Islet precursor cell (in vitro differentiated cells): ENCODE data around the gene LMF1.
A peak's percentile ranks its signal among the peaks of the same experiment; 100 is the strongest.
"Not testable (repeated sequence)": the region's sequence is repeated elsewhere in the genome, so short reads cannot be mapped to it uniquely, and the experiment has no call there.

Experiments
- DNase-seq: peaks from one replicate; pipeline ENCODE4 v3.0.0-alpha.2; 2018

The LMF1 gene

DNA sequence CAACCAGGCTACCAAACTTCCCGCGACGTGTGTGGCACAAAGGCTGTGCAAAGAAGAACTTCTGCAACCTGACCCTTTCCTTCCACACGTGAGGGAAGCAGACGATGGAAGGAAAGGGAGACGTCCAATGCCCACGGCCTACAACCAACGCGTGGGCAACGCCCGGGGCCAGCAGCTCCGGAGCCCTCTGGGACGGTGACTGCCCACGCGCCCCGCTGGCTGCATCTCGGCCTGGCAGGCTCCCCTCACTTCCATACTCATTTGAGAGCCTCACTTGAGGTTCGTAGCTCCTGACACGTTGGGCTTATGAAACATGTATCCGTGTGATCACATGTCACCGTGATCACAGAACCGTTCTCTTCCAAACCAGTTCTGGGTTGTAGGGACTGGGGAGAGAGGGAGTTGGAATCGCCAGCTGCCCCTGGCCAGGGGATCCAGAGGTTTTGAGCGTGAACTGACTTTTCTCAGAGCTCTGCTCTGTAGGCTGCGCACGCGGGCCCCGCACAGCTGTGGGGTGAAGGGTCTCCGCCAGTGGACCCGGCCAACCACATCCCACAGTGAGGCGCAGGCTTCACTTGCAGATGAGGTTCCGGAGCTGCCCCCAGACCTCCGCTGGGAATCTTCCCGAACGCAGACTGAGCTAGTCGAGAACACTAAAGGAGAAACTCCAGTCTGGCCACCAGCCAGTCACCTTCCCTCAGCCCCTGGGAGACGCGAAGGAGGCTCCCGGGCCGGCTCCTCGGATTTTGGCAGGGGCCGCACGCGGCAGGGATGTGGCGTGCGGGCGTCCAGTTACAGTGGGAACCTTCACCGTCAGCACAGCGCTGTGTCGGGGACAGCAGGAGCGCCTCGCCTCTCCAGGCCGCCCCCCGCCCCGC lies 1.0 kb downstream of the LMF1 start:
- no peak for DNase-seq

DNA sequence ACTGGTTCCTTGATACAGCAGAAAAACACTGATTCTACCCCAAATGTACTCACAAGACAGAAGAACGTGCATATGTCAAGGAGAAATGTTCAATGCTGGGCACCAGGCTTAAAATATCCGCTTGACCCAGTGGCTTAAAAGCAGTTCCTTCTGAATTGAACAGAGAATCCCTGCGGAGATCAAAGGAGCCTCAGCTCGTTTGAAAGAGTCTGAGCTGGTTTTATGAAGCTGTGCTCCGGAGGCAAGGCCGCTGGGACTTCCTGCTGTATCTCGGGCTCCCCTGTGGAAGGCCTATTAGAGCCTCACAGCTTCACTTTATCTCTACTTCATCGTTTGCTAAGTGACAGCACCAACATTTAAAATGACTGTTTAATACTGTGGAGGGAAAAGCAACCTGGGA lies 2.2 kb downstream of the LMF1 start:
- DNase-seq: no peak

DNA sequence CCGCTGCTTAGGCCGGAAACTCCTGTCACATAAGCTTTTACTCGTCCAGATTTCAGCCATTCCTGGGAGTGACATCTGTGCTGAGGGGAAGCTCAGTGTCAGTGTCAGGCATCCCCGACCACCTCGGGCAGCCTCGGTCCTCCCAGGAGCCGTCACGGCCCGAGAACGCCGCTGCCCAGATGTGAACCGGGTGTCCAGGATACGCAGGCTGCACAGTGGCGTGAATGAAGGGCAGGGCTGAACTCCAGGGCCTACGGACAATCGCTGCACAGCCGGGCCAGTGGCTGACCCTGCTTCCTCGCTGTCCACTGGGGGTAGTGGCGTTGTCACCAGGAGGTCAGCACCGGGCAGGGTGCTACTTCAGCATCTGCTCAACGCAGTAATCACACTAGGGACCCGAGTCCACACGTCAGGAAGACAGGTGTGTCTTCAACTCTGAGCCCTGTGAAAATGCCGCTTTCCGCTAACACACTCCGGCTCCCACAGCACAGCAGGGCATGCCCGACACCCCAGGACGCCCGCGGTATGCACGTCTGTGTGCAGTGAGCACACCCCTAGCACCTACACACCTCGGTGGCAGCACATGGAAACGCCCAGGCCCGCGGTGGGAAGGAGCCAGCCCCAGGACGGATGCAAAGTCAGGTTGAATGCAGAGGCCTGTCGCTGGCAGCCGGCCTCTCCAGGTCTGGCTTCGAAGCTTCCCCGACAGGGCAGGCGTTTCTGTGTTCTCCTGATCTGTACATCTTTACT lies 3.1 kb downstream of the LMF1 start:
- DNase-seq: no peak

DNA sequence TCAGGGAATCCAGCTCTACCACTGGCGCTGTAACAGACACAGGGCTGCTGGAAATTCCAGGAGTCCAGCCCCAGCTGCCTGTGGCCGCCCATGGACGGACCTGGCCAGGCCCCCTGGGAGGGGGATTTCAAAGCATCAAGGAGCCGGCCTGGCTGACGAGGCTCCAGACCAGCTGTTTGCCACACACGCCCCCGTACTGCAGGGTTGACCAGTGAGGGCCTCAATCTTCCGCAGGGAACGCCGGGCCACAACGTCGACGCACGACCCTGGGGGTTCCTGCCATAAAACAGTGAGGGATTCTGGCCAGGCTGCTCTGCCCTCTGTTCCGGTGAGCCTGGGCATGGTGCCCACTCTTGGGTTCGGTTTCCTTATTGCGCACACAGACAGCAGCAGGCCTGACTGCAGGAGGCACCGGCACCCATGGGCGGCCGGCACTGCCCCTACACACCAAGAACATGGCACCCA lies 3.7 kb downstream of the LMF1 start:
- no peak for DNase-seq

DNA sequence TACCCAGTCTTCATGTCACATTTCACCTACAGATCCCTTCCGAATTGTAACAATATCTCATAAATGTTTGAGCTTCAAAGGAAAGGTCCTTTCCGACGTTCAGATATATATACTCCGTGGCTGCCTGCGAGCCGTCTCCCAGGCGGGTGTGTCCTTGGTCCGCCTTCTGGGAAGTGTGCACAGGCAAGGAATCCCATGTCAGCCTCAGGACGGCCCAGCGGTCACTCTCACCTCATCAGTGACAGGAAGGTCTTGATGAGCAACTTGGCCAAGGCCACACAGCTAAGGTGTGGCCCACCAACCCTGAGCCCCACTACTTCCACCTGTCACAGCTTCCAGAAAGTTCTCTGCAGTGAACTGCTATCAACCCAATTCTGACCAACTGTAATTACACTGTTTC lies 4.3 kb downstream of the LMF1 start:
- DNase-seq: no peak

DNA sequence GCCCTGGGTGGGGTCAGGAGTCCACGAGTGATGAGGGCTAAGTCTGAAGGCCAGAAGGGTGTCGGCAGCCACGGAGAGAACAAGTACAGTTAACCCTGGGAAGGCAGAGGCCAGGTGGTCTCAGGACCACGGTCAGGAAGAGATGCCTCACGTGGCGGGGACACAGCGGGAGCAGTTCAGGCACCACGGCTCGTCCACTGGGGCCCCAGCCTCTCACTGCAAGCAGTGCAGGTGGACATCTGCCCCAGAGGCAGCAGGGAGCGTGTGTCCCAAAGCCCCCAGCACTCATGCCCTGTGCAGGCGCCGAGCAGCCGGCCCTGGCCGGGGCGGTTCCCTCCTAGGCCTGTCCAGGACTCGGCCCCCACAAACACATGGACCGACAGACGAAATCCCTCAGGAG lies 4.7 kb downstream of the LMF1 start:
- DNase-seq: no peak

DNA sequence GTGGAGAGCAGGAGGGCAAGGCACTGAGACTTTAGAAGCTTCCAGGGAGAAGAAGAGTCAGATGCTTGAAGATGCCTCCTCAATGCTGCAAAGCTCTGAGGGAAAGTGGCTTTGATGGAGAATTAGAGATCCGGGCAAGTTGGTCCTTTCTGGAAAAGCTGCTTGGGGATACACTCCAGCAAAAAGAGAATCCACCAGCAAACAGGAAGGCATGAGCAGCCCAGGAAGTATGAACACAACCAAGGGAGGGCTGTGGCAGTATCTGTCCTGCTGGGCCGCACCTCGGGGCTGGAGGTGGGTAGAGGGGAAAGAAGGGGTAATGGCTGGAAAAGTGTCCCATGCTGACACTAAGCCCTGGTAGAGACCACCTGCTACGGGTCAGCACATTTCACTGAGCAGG lies 5.3 kb downstream of the LMF1 start:
- DNase-seq: no peak

DNA sequence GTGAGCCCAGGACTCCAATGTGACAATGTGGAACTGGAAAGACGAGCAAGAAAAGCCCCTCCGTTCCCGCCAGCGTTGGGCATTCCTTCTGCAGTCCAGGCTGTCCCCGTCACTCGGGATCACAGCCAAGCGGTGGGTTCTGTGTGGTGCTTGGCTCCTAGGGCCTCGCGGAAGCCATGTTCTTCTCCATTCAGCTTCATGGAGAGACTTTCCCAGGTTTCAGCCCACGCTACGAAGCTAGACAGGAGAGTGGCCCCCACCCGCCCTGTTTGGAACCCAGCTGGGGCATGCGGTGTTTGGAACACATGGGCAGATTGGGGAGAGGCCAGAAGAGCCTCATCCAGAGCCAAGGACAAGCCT lies 5.8 kb downstream of the LMF1 start:
- no peak for DNase-seq

DNA sequence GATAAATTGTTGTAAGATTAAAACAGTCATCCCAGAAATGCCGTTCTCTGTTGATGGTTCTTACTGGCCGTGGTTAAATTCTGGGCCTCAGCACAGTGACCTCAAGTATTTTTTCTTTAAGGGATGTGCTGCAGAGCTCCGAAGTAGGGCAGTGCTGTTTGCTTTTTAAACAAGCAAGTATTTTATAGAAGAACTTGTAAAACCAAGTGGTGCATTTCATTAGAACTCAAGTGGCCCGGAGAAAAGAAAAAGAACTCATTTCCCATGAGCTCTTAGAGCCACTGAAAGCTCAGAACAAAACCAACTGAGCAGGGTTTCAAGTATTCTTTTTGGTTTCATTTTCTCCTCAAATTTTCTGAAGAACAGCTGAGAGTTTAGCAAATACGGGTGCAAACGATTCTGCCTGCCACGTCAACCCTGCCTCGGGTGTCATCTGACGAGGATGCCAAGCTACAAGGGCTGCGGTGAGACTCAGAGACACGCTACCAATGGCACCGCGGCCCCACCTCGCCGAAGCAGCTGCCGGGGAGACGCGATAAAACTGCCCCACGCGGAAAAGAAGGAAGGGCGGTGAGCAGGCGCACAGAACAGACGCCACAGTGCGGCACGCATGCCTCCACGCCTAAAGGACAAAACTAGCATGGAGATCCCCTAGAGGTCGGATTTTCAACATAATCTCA lies 6.3 kb downstream of the LMF1 start:
- no peak for DNase-seq

DNA sequence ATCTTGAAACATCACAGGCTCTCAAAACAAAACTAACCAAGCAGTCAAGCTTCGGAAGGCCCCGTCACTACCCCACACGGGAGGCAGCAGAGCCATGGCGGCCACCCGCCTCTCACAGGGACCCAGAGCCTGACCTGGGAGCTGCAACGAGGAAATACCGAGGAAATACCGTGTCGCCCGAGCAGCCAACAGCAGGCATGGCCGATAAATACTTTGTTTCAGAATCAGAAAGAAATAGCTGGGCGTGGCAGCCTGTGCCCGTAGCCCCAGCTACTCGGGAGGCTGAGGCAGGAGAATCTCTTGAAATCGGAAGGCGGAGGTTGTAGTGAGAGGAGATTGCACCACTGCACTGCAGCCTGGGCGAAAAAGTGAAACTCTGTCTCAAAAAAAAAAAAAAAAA lies 6.9 kb downstream of the LMF1 start:
- DNase-seq: no peak

DNA sequence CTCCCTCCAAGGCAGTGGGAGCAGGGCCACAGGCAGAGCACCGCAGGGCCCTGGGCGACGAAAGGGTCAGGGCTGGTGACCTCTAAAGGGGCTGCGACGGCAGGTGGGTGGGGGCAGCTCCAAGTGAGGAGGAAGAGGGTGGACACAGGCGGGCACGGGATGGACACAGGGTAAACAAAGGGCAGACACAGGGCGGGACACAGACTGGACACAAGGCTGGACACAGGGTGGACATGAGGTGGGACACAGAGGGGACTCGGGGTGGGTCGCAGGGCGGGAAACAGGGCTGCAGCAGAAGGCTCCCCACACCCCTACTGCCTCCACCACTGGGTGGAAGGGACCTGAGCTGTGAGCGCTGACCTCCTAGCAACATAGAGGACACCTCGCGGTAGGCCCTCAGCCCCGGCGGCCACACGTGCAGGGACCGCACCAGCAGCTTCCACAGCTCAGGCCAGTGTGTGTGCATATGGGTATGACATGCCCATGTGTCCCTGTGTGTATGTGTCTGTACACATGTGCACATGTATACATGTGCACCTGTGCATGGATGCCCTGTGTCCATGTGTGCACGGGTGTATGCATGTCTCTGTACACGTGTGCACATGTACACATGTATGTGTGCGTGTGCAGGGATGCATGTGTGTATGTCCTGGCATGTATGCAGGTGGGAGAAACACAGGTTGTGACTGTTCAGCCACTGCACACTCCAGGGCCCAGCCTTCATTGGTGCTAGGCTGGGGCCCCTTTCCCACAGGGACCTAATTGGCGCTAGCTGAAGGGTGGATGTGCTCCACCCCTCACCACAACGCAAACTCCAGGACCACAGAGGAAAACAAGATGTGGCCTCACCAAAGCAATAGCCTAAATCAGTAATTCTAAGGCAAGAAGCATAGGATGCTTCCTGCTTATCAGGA lies 7.6 kb downstream of the LMF1 start:
- DNase-seq: peak; percentile 44

DNA sequence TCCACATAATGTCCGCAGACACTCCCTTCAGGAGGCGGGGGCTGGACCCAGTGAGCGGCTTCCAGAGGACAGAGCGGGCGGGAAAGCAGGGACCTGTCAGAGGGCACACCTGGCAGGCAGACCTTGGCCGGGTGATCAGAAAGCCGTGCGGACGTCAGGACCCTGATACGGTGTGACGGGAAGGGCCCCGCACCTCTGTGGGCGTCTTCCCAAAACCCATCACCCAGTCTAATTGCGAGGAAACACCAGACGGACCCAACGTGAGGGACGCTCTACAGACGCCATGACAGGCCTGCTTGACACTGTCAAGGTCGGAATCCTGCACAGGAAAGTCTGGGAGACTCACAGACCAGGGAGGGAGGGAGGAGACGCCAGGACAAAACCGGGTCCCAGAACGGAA lies 8.4 kb downstream of the LMF1 start:
- DNase-seq: no peak

DNA sequence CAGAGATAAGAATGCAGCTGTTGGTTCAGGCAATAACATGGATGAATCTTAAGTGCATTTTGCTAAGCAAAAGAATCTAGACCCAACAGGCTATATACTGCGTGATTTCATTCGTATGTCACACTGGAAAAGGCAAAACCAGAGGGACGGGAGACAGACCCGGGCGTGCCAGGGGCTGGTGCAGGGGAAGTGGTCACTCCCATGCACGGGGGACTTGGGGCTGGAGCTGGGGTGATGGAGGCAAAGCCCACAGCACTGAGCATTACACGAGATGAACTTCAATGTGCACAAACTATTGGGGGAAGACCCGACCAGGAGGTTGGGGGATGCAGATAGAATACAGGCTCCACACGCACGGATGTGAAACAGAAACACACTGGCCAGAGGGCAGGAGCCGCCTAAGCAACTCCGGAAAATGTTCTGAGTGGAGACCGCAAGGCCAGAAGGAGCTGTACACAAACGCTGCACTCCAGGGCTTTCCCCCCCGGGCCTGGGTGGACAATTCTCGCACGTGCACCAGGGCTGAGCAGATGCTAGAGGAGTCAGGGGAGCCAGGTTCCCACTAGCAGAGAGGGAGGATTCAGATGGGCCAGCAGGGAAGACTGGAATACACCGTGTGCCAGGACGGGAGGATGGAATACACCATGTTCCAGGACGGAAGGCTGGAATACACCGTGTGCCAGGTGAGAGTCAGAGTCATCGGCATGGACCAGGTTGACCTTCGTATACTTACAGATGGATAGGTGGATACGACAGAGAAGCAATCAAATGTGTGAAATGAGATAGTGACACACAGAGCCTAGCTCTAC lies 11.3 kb downstream of the LMF1 start:
- no peak for DNase-seq

DNA sequence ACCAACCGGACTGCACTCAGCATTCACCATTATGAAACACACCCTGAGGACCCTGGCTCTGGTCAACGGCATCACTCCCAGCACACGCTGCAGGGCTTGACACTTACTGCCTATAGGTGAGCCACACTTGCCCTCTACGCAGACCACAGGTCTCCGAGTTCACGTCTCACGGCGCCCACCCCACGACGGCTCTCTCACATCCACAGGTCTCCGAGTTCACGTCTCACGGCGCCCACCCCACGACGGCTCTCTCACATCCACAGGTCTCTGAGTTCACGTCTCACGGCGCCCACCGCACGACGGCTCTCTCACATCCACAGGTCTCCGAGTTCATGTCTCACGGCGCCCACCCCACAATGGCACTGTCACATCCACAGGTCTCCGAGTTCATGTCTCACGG lies 15.0 kb downstream of the LMF1 start:
- not testable (repeated sequence) for DNase-seq

DNA sequence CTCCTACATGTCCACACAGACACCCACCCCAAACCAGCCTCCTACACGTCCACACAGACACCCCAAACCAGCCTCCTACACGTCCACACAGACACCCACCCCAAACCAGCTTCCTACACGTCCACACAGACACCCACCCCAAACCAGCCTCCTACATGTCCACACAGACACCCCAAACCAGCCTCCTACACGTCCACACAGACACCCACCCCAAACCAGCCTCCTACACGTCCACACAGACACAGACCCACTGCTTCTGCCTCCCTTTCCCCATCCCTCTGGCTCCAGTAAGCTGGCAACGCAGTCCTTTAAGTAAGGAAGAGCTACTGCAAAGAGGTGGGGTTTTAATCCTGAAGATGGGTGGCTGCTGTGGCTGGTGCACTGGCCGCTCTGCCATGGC lies 17.0 kb downstream of the LMF1 start:
- not testable (repeated sequence) for DNase-seq

DNA sequence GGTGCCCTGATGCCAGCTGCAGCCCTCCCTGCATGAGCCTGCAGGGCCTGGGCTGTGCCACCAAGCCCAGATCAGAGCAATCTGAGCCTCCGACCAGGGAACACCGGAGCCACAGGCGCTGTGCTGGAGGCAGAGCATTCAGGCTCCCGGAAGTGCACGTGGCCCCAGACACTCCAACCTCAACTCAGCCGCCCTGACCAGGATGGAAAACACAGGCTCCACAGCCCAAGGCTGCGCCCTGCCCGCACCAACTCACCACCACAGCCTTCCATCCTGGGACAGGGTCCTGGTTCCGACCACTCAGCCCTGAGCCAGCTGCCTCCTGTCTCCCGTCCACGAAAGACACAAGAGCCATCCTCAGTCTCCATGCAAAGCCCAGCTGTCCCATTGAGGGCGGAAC lies 18.5 kb downstream of the LMF1 start:
- no peak for DNase-seq

DNA sequence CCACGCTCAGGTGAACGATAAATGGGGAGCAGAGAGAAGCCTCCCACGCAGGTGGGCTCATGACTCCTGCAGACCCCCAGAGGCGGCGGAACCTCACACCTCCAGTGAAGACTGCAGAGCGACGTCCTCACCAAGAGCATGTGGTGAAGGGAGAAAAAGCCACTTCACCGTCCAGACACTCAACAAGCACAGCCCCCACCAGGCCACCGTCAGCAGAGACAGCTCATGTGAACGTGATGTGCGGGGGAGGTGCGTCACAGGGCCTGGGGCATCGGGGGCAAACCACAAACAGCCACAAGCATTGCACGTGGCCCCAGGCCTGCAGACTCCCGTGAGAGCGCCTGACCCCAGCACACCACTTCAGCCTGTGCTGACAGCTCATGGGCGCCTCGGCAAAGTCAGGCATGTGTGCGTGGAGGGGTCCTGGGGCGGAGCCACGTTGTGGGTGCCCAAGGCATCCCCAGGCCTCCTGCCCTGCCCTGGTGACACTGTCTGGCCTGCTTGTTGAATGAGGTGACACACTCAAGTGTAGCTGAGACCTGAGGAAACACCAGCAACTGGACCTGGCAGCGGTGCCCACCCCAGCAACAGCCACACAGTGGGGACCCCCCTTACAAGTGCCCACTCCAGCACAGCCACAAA lies 19.0 kb downstream of the LMF1 start:
- DNase-seq: no peak

DNA sequence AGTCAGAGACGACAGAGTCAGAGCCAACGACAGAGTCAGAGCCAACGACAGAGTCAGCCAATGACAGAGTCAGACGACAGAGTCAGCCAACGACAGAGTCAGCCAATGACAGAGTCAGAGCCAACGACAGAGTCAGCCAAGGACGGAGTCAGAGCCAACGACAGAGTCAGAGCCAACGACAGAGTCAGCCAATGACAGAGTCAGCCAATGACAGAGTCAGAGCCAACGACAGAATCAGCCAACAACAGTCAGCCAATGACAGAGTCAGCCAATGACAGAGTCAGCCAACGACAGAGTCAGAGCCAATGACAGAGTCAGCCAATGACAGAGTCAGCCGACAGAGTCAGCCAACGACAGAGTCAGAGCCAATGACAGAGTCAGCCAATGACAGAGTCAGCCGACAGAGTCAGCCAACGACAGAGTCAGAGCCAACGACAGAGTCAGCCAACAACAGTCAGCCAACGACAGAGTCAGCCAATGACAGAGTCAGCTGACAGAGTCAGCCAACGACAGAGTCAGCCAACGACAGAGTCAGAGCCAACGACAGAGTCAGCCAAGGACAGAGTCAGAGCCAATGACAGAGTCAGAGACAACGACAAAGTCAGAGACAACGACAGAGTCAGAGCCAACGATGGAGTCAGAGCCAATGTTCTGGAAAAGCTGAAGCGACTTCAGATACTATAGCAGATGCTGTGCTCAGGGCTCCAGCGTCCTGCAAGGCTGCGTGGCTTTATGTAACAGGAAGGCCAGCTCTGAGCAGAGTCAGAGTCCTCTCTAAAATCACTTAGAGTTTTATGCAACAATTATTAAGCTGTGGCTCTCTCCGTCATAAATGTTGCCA lies 19.8 kb downstream of the LMF1 start:
- not testable (repeated sequence) for DNase-seq

DNA sequence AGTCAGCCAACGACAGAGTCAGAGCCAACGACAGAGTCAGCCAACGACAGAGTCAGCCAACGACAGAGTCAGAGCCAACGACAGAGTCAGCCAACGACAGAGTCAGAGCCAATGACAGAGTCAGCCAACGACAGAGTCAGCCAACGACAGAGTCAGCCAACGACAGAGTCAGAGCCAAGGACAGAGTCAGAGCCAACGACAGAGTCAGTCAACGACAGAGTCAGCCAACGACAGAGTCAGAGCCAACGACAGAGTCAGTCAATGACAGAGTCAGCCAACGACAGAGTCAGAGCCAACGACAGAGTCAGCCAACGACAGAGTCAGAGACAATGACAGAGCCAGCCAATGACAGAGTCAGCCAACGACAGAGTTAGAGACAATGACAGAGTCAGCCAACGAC lies 22.0 kb downstream of the LMF1 start:
- DNase-seq: not testable (repeated sequence)

DNA sequence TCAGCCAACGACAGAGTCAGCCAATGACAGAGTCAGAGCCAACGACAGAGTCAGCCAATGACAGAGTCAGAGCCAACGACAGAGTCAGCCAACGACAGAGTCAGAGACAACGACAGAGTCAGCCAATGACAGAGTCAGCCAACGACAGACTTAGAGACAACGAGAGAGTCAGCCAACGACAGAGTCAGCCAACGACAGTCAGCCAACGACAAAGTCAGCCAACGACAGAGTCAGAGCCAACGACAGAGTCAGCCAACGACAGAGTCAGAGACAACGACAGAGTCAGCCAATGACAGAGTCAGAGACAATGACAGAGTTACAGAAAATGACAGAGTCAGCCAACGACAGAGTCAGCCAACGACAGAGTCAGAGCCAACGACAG lies 22.9 kb downstream of the LMF1 start:
- DNase-seq: not testable (repeated sequence)
